ENCODE measurements around the gene B3GAT1. TPM values are rescaled to one million over a fixed set of nuclear protein-coding genes. Genes with fewer than 3 reads are reported as not detected.
A peak's percentile ranks its signal among the peaks of the same experiment; 100 is the strongest.

B3GAT1 gene, protein sequence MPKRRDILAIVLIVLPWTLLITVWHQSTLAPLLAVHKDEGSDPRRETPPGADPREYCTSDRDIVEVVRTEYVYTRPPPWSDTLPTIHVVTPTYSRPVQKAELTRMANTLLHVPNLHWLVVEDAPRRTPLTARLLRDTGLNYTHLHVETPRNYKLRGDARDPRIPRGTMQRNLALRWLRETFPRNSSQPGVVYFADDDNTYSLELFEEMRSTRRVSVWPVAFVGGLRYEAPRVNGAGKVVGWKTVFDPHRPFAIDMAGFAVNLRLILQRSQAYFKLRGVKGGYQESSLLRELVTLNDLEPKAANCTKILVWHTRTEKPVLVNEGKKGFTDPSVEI
- total RNA-seq: under 1 TPM in 2 of 4 donors, not detected in 2; 0.14 to 0.16 TPM

DNA sequence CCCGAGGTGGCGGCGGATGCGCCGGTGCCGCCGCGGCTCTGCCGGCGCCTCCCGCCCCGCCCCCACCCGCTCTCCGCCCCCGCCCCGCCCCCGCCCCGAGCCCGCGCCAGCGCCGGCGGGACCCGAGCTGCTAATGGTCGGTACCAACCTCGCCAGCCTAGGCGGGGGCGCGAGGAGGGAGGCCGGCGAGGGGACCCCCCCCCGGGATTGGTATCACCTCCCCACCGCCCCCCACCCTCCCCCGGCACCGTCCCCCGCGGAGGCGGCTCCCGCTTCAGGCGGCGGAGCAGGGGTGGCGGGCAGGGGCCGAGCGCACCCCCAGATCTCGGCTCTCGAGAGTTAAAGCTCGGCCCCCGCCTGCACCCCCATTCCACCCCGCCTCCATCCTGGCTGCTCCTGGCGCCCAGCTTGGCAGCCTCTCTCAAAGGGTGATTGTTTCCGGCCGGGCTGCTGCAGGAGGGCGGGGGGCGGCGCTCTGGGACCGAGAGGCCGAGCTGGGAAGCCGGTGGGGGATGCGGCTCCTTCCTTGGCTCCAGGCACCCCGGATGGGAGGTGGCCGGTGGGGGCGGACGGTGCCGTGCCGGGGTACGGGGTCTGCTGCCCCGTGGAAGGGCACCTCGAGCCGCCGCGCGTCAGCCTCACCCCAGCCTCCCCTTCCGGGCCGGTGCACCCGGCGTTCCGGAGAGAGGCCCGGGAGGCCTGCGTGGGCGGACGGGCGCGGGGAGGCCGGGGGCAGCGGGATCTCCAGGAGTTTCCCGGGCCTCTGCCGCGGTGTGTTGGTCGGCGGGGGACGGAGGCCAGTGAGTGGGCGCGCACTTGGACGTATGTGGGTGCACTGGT, at the start of gene B3GAT1:
B3GAT1 (minus strand) TSS at position 40 of the 840 bp plus-strand sequence. CDS start 24,583 bp downstream, outside the sequence.
- intact Hi-C loops (cut with DNase I; ENCODE audit: low total_unique reads) (no loop called here), in situ Hi-C loops (cut with MboI; ENCODE audit: low pct_ligation_motif_present in 1 of 4, low pct_unique_long_range_greater_than_20kb in 1 of 4, low sequenced_read_pairs in 3 of 4) (no loop called here)
- 3% methylated on average over 39 of the region's 94 CpGs; no CpG with 5 or more reads in 1 of the 2 donors for WGBS, 2 donors (ENCODE audit: low coverage in 1 of 2)
- peaks cover 0 to 15% (median 13%) of the 10 kb centered on the region in 4 donors for H3K4me1 ChIP-seq
- no peak for TF ChIP-seq POLR2A (IDR thresholded peaks at IDR 0.05)
- no peak for TF ChIP-seq EP300 (IDR thresholded peaks at IDR 0.05; ENCODE audit: low read depth)
- TF ChIP-seq, protein P1, sequence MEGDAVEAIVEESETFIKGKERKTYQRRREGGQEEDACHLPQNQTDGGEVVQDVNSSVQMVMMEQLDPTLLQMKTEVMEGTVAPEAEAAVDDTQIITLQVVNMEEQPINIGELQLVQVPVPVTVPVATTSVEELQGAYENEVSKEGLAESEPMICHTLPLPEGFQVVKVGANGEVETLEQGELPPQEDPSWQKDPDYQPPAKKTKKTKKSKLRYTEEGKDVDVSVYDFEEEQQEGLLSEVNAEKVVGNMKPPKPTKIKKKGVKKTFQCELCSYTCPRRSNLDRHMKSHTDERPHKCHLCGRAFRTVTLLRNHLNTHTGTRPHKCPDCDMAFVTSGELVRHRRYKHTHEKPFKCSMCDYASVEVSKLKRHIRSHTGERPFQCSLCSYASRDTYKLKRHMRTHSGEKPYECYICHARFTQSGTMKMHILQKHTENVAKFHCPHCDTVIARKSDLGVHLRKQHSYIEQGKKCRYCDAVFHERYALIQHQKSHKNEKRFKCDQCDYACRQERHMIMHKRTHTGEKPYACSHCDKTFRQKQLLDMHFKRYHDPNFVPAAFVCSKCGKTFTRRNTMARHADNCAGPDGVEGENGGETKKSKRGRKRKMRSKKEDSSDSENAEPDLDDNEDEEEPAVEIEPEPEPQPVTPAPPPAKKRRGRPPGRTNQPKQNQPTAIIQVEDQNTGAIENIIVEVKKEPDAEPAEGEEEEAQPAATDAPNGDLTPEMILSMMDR (IDR thresholded peaks at IDR 0.05): no peak
- no peak for TF ChIP-seq POLR2AphosphoS5 (IDR thresholded peaks at IDR 0.05)
- no peaks in the 10 kb centered on the region for H3K36me3 ChIP-seq
- no peaks in the 10 kb centered on the region for H3K9me3 ChIP-seq
- peaks cover 81% of the 10 kb centered on the region for H3K27me3 ChIP-seq
- DNase-seq: peak; percentile 12
- no peak within 1 kb of the TSS for H3K27ac ChIP-seq
- H3K4me3 ChIP-seq: peak within 1 kb of the TSS in 2 of 4 donors; percentile 23 to 46

DNA sequence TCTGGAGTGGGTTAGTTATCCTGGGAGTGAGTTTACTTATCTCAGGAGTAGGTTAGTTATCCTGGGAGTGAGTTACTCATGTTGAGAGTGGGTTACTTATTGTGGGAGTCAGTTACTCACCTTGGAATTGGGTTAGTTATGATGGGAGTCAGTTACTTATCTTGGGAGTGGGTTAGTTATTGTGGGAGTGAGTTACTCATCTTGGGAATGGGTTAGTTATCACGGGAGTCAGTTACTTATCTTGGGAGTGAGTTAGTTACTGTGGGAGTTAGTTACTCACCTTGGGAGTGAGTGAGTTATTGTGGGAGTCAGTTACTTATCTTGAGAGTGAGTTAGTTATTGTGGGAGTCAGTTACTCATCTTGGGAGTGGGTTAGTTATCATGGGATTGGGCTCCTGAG, 49.6 kb upstream of the B3GAT1 start:
- DNase-seq: no peak
- 66% methylated on average over 1 of the region's 1 CpG; no CpG with 5 or more reads in 1 of the 2 donors for whole genome bisulfite sequencing, 2 donors (ENCODE audit: low coverage in 1 of 2)
- H3K4me1 ChIP-seq: peaks cover 0 to 3% (median 0%) of the 10 kb centered on the region in 4 donors
- H3K36me3 ChIP-seq: no peaks in the 10 kb centered on the region
- TF ChIP-seq POLR2A (IDR thresholded peaks at IDR 0.05) (no peak), EP300 (IDR thresholded peaks at IDR 0.05; ENCODE audit: low read depth) (no peak), POLR2AphosphoS5 (IDR thresholded peaks at IDR 0.05) (no peak)
- TF ChIP-seq, protein P1 (IDR thresholded peaks at IDR 0.05): no peak
- no peak overlapping the region for H3K27ac ChIP-seq
- intact Hi-C loops (cut with DNase I; ENCODE audit: low total_unique reads) (no loop called here), in situ Hi-C loops (cut with MboI; ENCODE audit: low pct_ligation_motif_present in 1 of 4, low pct_unique_long_range_greater_than_20kb in 1 of 4, low sequenced_read_pairs in 3 of 4) (no loop called here)
- no peak overlapping the region for H3K4me3 ChIP-seq
- peaks cover 16% of the 10 kb centered on the region for H3K27me3 ChIP-seq
- peaks cover 7 to 12% of the 10 kb centered on the region in 2 donors for H3K9me3 ChIP-seq

DNA sequence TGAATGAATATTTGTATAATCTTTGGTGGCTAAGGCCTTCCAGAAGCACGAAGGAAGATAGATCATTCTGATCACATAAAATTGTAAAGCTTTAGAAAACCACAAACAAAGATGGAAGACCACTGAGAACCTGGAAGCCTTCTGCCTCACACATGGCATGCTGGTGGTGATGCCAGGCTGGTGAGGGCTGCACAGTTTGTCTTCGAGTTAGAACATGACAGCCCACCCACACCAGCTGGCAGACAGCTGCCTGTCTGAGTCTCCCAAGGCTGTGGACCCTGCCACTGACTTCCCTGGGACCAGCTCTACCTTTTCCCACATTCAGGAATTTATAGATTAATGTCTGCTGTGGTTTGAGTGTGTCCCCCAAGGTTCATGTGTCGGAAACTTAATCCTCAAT, 48.8 kb upstream of the B3GAT1 start:
- Histone ChIP-seq H3K36me3 (no peaks in the 10 kb centered on the region), H3K4me3 (no peak overlapping the region), H3K27ac (no peak overlapping the region), H3K9me3 (peaks cover 7 to 13% of the 10 kb centered on the region in 2 donors), H3K4me1 (no peaks in the 10 kb centered on the region), H3K27me3 (peaks cover 12% of the 10 kb centered on the region)
- in situ Hi-C loops (cut with MboI; ENCODE audit: low pct_ligation_motif_present in 1 of 4, low pct_unique_long_range_greater_than_20kb in 1 of 4, low sequenced_read_pairs in 3 of 4): no loop called here
- DNase-seq: no peak
- 78 to 86% methylated on average over 1 to 3 of the region's 3 CpGs for WGBS, 2 donors (ENCODE audit: low coverage in 1 of 2)
- intact Hi-C loops (cut with DNase I; ENCODE audit: low total_unique reads): no loop called here
- no peak for TF ChIP-seq EP300 (IDR thresholded peaks at IDR 0.05; ENCODE audit: low read depth)
- TF ChIP-seq POLR2A (IDR thresholded peaks at IDR 0.05): no peak
- no peak for TF ChIP-seq POLR2AphosphoS5 (IDR thresholded peaks at IDR 0.05)
- TF ChIP-seq, protein P1 (IDR thresholded peaks at IDR 0.05): no peak

DNA sequence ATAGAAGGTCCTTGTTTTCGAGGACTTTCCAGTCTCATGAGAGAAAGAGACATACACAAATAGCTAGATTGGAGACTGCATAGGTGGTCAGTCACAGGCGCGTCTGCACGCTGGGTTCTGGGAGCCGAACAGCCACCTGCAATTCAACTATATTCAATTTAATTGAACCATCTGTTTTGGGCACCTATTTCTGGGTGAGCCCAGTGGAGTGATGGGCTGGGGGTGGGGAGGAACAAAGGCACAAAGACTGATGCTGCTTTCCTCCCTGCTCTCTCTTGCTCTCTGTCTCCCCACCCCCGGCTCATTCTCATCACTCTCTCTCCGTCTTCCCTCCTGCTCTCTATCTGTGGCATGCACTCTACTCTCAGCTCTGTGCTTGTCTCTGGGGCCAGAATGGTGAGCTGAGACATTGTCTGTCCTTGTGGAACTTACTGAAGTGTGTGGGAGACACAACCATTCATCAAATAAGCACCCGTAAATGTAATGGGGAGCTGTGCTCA, 48.1 kb upstream of the B3GAT1 start:
- H3K36me3 ChIP-seq: no peaks in the 10 kb centered on the region
- intact Hi-C loops (cut with DNase I; ENCODE audit: low total_unique reads): no loop called here
- in situ Hi-C loops (cut with MboI; ENCODE audit: low pct_ligation_motif_present in 1 of 4, low pct_unique_long_range_greater_than_20kb in 1 of 4, low sequenced_read_pairs in 3 of 4): no loop called here
- H3K4me1 ChIP-seq: no peaks in the 10 kb centered on the region
- H3K4me3 ChIP-seq: no peak overlapping the region
- DNase-seq: no peak
- WGBS, 2 donors (ENCODE audit: low coverage in 1 of 2): 71% methylated on average over 1 to 8 of the region's 8 CpGs
- no peak overlapping the region for H3K27ac ChIP-seq
- peaks cover 7 to 13% of the 10 kb centered on the region in 2 donors for H3K9me3 ChIP-seq
- no peak for TF ChIP-seq POLR2A (IDR thresholded peaks at IDR 0.05)
- no peak for TF ChIP-seq EP300 (IDR thresholded peaks at IDR 0.05; ENCODE audit: low read depth)
- TF ChIP-seq, protein P1 (IDR thresholded peaks at IDR 0.05): no peak
- no peak for TF ChIP-seq POLR2AphosphoS5 (IDR thresholded peaks at IDR 0.05)
- H3K27me3 ChIP-seq: peaks cover 12% of the 10 kb centered on the region

Data from transverse colon (tissue), 4 donors.